ENCODE measurements around the gene PTGFR. TPM values are rescaled to one million over a fixed set of nuclear protein-coding genes. Genes with fewer than 3 reads are reported as not detected.

PTGFR gene
- total and polyA plus RNA-seq, 10 of the 15 experiments (the other 5 are each of a cell fraction or from before 2014, with no cell fraction given) = not detected

DNA sequence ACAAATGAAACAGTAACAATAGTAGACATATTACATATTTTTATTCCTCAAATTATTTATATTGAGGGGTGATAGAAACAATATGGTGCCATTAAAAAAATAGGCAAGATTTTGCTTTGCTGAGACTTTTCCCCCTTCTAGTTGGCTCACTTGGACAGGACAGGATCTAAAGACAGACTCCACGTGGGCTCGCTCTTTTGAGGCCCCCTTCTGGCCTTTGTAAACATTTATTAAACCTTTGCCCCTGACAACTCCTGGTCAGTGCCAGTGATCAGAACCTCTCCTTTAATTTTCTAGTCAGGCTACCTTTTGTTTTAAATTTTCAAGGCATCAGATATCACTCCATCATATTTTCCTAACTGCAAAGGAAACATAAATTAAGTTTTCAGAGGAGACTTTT lies 79.8 kb downstream of the PTGFR start:
- H4K20me1 ChIP-seq (ENCODE audit: control insufficient read depth, insufficient read depth) = no peaks in the 10 kb centered on the region
- no peaks in the 10 kb centered on the region for H3K79me2 ChIP-seq (ENCODE audit: control insufficient read depth, insufficient read depth, low read length)
- 65% methylated on average over 2 of the region's 2 CpGs for WGBS (ENCODE audit: insufficient coverage, insufficient replicate concordance, low lambda C conversion rate, missing lambda C conversion rate)
- no peak overlapping the region for H3K4me3 ChIP-seq
- SMC1A ChIA-PET (ENCODE audit: uncharacterized antibody, unreplicated experiment) = no interaction called here
- no peaks in the 10 kb centered on the region for H3K27me3 ChIP-seq (replicated peaks in 1 of 2; ENCODE audit: control insufficient read depth in 2 of 2, insufficient read depth in 2 of 2, low read length in 1 of 2)
- H3K27ac ChIP-seq (ENCODE audit: control insufficient read depth, insufficient read depth) = no peak overlapping the region
- FAIRE-seq (no peak), ATAC-seq (peak; percentile 67), DNase-seq (ENCODE audit: low read depth, low spot score) (no peak)
- no peak overlapping the region for H2AFZ ChIP-seq (ENCODE audit: control insufficient read depth, low read depth, low read length)
- no TSS peak for BruUV-seq (replicated peaks)
- RAD21 ChIA-PET (ENCODE audit: unreplicated experiment) = no interaction called here
- intact Hi-C loops (cut with micrococcal nuclease; ENCODE audit: unreplicated experiment) (no loop called here), in situ Hi-C loops (cut with MboI) (no loop called here)
- CTCF ChIA-PET = no interaction called here
- H3K9me3 ChIP-seq (replicated peaks; ENCODE audit: control insufficient read depth, insufficient read depth, low read length) = no peaks in the 10 kb centered on the region
- H3K4me1 ChIP-seq (ENCODE audit: control insufficient read depth, insufficient read depth, low read length) = no peaks in the 10 kb centered on the region
- no peaks in the 10 kb centered on the region for H3K36me3 ChIP-seq (ENCODE audit: control insufficient read depth in 2 of 2, insufficient read depth in 2 of 2, low read length in 1 of 2)
- no peak overlapping the region for H3K9ac ChIP-seq (ENCODE audit: control insufficient read depth, insufficient read depth, low read length)
- TF ChIP-seq, protein P1, sequence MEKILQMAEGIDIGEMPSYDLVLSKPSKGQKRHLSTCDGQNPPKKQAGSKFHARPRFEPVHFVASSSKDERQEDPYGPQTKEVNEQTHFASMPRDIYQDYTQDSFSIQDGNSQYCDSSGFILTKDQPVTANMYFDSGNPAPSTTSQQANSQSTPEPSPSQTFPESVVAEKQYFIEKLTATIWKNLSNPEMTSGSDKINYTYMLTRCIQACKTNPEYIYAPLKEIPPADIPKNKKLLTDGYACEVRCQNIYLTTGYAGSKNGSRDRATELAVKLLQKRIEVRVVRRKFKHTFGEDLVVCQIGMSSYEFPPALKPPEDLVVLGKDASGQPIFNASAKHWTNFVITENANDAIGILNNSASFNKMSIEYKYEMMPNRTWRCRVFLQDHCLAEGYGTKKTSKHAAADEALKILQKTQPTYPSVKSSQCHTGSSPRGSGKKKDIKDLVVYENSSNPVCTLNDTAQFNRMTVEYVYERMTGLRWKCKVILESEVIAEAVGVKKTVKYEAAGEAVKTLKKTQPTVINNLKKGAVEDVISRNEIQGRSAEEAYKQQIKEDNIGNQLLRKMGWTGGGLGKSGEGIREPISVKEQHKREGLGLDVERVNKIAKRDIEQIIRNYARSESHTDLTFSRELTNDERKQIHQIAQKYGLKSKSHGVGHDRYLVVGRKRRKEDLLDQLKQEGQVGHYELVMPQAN (conservative IDR thresholded peaks at IDR 0.05) = no peak
- TF ChIP-seq, protein P2, sequence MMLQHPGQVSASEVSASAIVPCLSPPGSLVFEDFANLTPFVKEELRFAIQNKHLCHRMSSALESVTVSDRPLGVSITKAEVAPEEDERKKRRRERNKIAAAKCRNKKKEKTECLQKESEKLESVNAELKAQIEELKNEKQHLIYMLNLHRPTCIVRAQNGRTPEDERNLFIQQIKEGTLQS (IDR thresholded peaks at IDR 0.05; ENCODE audit: borderline replicate concordance, extremely low read depth, low read depth, low read length) = no peak
- TF ChIP-seq RAD21 (IDR thresholded peaks at IDR 0.05; ENCODE audit: insufficient read depth, low read depth, low read length) (no peak), MYC (IDR thresholded peaks at IDR 0.05; ENCODE audit: insufficient read depth, insufficient read length, insufficient replicate concordance, low read length, severe bottlenecking) (no peak), KLF5 (IDR thresholded peaks at IDR 0.05; ENCODE audit: partially characterized antibody) (no peak), SMAD1 (IDR thresholded peaks at IDR 0.05; ENCODE audit: low read depth, partially characterized antibody) (no peak), POU2F2 (IDR thresholded peaks at IDR 0.05; ENCODE audit: borderline replicate concordance, low read depth, low read length) (no peak), SUZ12 (IDR thresholded peaks at IDR 0.05; ENCODE audit: unreplicated experiment) (no peak), RCOR1 (conservative IDR thresholded peaks at IDR 0.05; ENCODE audit: low read depth, low read length) (no peak), CBX3 (IDR thresholded peaks at IDR 0.05; ENCODE audit: borderline replicate concordance, low read depth) (no peak), IKZF2 (IDR thresholded peaks at IDR 0.05) (no peak), ZNF24 (IDR thresholded peaks at IDR 0.05) (no peak)
- TF ChIP-seq, protein P3, sequence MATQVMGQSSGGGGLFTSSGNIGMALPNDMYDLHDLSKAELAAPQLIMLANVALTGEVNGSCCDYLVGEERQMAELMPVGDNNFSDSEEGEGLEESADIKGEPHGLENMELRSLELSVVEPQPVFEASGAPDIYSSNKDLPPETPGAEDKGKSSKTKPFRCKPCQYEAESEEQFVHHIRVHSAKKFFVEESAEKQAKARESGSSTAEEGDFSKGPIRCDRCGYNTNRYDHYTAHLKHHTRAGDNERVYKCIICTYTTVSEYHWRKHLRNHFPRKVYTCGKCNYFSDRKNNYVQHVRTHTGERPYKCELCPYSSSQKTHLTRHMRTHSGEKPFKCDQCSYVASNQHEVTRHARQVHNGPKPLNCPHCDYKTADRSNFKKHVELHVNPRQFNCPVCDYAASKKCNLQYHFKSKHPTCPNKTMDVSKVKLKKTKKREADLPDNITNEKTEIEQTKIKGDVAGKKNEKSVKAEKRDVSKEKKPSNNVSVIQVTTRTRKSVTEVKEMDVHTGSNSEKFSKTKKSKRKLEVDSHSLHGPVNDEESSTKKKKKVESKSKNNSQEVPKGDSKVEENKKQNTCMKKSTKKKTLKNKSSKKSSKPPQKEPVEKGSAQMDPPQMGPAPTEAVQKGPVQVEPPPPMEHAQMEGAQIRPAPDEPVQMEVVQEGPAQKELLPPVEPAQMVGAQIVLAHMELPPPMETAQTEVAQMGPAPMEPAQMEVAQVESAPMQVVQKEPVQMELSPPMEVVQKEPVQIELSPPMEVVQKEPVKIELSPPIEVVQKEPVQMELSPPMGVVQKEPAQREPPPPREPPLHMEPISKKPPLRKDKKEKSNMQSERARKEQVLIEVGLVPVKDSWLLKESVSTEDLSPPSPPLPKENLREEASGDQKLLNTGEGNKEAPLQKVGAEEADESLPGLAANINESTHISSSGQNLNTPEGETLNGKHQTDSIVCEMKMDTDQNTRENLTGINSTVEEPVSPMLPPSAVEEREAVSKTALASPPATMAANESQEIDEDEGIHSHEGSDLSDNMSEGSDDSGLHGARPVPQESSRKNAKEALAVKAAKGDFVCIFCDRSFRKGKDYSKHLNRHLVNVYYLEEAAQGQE (IDR thresholded peaks at IDR 0.05; ENCODE audit: low read depth, low read length) = no peak
- TF ChIP-seq, protein P4, sequence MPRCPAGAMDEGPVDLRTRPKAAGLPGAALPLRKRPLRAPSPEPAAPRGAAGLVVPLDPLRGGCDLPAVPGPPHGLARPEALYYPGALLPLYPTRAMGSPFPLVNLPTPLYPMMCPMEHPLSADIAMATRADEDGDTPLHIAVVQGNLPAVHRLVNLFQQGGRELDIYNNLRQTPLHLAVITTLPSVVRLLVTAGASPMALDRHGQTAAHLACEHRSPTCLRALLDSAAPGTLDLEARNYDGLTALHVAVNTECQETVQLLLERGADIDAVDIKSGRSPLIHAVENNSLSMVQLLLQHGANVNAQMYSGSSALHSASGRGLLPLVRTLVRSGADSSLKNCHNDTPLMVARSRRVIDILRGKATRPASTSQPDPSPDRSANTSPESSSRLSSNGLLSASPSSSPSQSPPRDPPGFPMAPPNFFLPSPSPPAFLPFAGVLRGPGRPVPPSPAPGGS (IDR thresholded peaks at IDR 0.05; ENCODE audit: borderline replicate concordance, insufficient read depth, low read depth, low read length, poor library complexity, severe bottlenecking) = no peak
- no peak overlapping the region for H3K4me2 ChIP-seq (ENCODE audit: control insufficient read depth, insufficient read depth)
- POLR2A ChIA-PET = no interaction called here
